Type B pancreatic cell (in vitro differentiated cells): ENCODE data around the gene KCNT2. TPM values are rescaled to one million over a fixed set of nuclear protein-coding genes. Genes with fewer than 3 reads are reported as not detected.

ENCODE experiments used
- DNase-seq: peaks from one replicate; pipeline ENCODE4 v3.0.0; 2021; ENCODE audit warnings: mixed read lengths; ENCODE audit not compliant: unreplicated experiment; ENCODE audit errors: extremely low spot score
- H3K27ac Mint-ChIP-seq: 2 replicates; pipeline ENCODE4 v1.8.0; 2021; ENCODE audit warnings: mild to moderate bottlenecking, mixed read lengths
- H3K27me3 Mint-ChIP-seq: 2 replicates; pipeline ENCODE4 v1.8.0; 2021; ENCODE audit warnings: mixed read lengths
- H3K36me3 Mint-ChIP-seq: 2 replicates; pipeline ENCODE4 v1.8.0; 2021; ENCODE audit warnings: mixed read lengths
- H3K4me1 Mint-ChIP-seq: one replicate; pipeline ENCODE4 v1.8.0; 2021; ENCODE audit warnings: mixed read lengths; ENCODE audit not compliant: unreplicated experiment
- H3K4me3 Mint-ChIP-seq: 2 replicates; pipeline ENCODE4 v1.8.0; 2021; ENCODE audit warnings: mild to moderate bottlenecking, mixed read lengths
- H3K9me3 Mint-ChIP-seq: 2 replicates; pipeline ENCODE4 v1.8.0; 2021; ENCODE audit warnings: mixed read lengths
- total RNA-seq: library from RNA; stranded (reverse); gene quantifications from 2 replicates; pipeline ENCODE4 v1.2.1, GENCODE V29; 2021; ENCODE audit warnings: low replicate concordance
- TF ChIP-seq, protein P1 (sequence below): fragments of 200-600 bp; sonication (generic); conservative IDR thresholded peaks from 2 replicates; pipeline ENCODE4 v1.5.0; 2021; ENCODE audit warnings: antibody characterized with exemption, mild to moderate bottlenecking

KCNT2 gene
- total RNA-seq, 1 donor from 2014 or later: 10.9 TPM

DNA sequence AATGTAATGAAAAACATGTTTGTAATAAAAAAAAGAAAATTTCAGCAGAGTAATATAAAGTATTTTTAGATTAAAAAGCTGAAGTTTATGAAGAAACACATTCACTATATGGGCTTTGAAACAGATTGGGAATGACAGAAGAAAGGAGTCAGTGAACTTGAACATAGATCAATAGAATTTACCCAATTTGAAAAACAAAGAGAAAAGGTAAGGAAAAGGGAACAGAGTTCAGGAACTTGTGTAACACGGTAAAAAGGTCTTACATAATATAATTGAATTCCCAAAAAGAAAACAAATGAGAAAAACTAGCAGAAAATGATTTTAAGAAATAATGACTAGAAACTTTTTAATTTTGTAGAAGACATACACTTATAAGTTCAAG lies 206.8 kb downstream of the KCNT2 start:
- TF ChIP-seq, protein P1, sequence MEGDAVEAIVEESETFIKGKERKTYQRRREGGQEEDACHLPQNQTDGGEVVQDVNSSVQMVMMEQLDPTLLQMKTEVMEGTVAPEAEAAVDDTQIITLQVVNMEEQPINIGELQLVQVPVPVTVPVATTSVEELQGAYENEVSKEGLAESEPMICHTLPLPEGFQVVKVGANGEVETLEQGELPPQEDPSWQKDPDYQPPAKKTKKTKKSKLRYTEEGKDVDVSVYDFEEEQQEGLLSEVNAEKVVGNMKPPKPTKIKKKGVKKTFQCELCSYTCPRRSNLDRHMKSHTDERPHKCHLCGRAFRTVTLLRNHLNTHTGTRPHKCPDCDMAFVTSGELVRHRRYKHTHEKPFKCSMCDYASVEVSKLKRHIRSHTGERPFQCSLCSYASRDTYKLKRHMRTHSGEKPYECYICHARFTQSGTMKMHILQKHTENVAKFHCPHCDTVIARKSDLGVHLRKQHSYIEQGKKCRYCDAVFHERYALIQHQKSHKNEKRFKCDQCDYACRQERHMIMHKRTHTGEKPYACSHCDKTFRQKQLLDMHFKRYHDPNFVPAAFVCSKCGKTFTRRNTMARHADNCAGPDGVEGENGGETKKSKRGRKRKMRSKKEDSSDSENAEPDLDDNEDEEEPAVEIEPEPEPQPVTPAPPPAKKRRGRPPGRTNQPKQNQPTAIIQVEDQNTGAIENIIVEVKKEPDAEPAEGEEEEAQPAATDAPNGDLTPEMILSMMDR: no peak
- H3K4me3 Mint-ChIP-seq: no peak overlapping the region
- H3K4me1 Mint-ChIP-seq: peaks cover 9% of the 10 kb centered on the region
- H3K27ac Mint-ChIP-seq: no peak overlapping the region
- H3K36me3 Mint-ChIP-seq: no peaks in the 10 kb centered on the region
- H3K27me3 Mint-ChIP-seq: no peaks in the 10 kb centered on the region
- H3K9me3 Mint-ChIP-seq: no peaks in the 10 kb centered on the region
- no peak for DNase-seq

DNA sequence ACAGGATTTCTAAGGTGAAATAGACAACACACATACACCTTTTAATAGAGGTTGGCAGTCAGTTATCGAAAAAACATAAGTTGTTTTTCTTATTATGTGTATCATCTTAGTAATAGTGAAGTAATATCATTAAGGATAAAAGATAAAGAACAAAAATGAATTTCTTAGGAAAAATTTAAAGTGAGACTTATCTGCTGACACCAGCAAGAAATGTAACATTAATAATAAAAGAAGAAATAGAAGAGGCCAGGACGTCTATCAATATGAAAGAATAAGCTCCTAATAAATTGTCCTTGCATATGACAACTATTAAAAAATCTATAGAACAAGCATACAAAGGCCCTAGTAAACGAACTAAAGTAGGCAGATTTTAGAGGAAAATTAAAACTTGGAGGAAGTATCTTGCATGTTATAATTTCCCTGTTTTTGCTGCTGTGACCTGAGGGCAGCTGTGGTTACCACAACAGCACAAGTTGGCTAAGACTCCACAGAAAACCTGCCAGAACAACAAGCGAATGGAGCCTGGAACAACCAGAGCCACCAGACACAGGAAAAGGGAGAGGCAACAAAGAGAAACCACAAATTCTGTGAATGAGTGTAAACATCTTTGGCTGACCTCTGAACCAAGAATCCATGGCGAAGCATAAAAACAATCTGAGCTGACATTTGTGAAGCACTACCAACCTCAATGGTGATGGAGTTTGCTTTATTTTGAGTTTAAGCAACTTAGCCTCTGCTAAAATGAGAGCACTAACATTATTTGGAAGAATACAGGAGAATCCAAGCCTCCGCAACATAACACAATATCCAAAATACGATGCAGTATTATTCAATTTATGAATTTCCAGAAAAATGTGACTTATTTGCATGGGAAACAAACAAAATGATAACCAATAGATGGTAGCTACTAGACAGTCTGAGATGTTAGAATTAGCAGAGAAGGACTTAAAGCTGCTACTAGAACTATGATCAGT lies 207.5 kb downstream of the KCNT2 start:
- H3K4me1 Mint-ChIP-seq: peaks cover 9% of the 10 kb centered on the region
- no peaks in the 10 kb centered on the region for H3K27me3 Mint-ChIP-seq
- no peak overlapping the region for H3K27ac Mint-ChIP-seq
- no peak overlapping the region for H3K4me3 Mint-ChIP-seq
- no peak for DNase-seq
- no peaks in the 10 kb centered on the region for H3K36me3 Mint-ChIP-seq
- TF ChIP-seq, protein P1: no peak
- no peaks in the 10 kb centered on the region for H3K9me3 Mint-ChIP-seq

DNA sequence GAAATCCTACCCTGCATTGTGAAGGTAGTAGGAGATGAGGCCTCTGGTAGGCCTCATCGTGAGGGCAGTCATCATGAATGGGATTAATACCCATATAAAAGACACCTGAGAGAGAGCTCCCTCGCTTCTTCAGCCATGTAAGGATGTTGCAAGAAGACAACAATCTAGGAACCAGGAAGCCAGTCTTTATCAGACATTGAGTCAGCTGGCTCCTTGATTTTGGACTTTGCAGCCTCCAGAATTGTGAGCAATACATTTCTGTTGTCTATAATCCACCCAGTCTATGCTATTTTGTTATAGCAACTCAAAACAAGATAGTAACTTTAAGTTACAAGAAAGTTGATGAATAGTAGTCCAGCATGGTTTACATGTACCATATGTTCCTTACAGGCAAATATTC lies 208.5 kb downstream of the KCNT2 start:
- no peak overlapping the region for H3K4me3 Mint-ChIP-seq
- H3K27me3 Mint-ChIP-seq: no peaks in the 10 kb centered on the region
- DNase-seq: no peak
- H3K27ac Mint-ChIP-seq: no peak overlapping the region
- TF ChIP-seq, protein P1: no peak
- no peaks in the 10 kb centered on the region for H3K36me3 Mint-ChIP-seq
- peaks cover 9% of the 10 kb centered on the region for H3K4me1 Mint-ChIP-seq
- no peaks in the 10 kb centered on the region for H3K9me3 Mint-ChIP-seq

- Mint-ChIP-seq H3K9me3 (no peaks in the 10 kb centered on the region), H3K36me3 (peaks cover 4% of the 10 kb centered on the region), H3K4me1 (no peaks in the 10 kb centered on the region), H3K27ac (no peak overlapping the region), H3K27me3 (no peaks in the 10 kb centered on the region), H3K4me3 (no peak overlapping the region)
- no peak for DNase-seq
- TF ChIP-seq, protein P1: no peak
Measured at GRCh38 chr1:196393742-196394141, 214.5 kb downstream of the KCNT2 start.

DNA sequence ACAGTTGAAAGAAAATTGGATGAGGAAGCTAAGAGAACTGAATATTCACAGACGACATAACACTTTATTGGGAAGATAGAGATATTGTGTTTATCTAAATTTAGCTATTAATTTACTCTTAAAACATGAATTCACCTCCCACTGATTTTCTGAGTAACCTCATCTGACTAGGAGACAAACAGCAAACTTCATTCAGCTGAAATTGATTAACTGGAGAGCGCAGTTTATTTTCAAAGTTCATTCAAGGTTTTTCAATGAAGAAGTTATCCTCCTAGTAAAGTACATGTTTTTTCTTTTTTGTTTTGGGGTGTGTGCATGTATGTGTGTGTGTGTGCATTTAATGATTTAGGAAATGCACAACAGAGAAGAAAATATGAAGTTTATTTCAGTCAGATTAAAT lies 215.0 kb downstream of the KCNT2 start:
- Mint-ChIP-seq H3K27me3 (no peaks in the 10 kb centered on the region), H3K4me1 (no peaks in the 10 kb centered on the region), H3K9me3 (no peaks in the 10 kb centered on the region), H3K4me3 (no peak overlapping the region), H3K36me3 (peaks cover 4% of the 10 kb centered on the region), H3K27ac (no peak overlapping the region)
- TF ChIP-seq, protein P1: no peak
- DNase-seq: no peak
